HG03045 (cell line): ENCODE measurements around the gene SLC9A1.

Experiments
- ATAC-seq: cut with Tn5 transposase; IDR thresholded peaks from one replicate; pipeline ENCODE4 v1.9.1; 2021; ENCODE audit warnings: mild to moderate bottlenecking, moderate library complexity; ENCODE audit not compliant: unreplicated experiment

The SLC9A1 gene

DNA sequence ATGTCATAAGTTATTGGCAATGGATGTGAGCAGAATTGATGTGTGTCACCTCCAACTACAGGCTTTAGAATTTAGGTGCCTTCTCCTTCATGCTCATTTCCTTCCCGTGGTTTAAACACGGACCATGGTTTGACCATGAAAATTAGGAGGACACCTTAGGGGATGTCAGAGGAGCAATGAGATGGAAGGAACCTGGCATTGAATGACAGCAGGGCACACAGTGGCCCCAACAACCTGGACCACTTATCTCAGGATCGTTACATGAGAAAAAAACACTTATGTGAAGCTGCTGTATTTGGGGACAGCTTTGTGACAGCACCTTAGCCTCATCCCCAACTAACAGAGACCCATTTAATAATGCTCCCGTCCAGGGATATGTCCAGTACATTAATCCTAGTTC lies 70.8 kb downstream of the SLC9A1 start:
- no peak for ATAC-seq

DNA sequence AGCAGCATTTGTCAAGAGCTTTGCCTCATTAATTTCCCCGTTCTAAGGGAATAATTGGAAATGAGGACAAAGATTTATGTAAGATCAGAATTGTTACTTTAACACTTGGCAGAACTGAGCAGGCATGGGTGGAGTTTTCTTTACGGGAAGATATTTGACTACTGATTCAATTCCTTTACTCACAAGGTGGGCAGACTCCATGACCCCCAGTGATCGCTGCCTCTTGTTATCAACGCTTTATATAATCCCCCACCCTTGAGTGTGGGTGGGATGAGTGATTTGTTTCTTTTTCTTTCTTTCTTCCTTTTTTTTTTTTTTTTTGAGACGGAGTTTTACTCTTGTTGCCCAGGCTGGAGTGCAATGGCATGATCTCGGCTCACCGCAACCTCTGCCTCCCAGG lies 77.0 kb downstream of the SLC9A1 start:
- no peak for ATAC-seq

DNA sequence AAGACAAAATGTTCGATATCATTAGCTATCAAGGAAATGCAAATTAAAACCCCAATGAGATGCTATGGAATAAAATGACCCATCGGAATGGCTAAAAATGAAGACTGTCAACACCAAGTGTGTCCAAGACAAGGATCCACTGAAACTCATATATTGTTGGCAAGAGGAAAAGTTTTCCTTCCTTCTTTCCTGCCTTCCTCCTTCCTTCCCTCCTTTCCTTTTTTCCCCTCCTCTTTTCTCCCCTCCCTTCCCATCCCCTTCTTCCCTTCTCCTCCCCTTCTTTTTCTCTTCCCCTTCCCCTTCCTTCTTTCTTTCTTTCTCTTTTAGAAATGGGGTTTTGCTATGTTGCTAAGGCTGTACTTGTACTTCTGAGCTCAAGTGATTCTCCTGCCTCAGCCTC lies 78.1 kb downstream of the SLC9A1 start:
- ATAC-seq: no peak

DNA sequence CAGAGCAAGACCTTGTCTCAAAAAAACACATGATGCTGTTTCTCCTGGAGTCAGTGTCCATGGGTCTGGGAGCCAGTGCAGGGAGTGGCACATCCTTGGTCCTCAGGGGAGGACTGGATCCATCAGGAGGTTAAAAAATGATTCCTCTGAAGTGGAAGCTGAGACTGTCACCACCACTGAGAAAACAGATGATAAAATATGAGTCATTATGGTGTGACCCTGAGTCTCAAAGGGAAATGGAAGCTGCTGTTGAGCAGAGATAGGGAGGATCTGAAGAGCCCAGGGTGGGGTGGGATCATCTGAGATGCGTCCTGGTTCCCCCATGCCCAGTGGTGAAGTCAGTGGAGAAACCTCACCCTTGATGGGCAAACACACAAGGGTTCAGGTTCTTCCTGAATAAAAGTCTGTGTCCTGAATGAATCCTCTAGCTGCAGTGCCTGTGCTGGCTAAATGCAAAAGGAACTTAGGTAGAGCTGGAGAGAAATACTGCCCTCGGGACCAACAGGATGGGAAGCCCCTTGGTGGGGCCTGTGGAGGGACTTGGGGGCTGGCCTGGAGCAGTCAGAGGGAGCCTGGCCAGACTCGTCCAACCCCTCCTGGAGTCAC lies 80.6 kb downstream of the SLC9A1 start:
- no peak for ATAC-seq

DNA sequence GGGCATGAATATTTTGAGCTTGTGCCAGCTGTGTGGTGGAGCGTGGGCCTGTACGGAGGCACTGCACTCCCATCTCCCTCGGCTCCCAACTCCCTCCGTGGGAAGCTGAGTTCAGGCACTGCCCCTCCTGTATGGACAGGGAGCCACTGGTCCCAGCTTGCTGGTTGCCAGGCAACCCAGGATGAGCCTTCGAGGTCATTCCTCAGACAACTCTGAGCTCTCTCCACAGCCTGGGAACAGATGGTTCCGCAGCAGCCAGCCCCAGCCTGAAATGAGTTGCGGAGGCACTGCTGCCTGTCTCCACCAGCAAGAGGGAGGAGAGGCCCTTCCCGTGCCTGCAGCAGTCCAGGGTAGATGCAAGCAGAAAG lies 83.9 kb downstream of the SLC9A1 start:
- ATAC-seq: no peak

DNA sequence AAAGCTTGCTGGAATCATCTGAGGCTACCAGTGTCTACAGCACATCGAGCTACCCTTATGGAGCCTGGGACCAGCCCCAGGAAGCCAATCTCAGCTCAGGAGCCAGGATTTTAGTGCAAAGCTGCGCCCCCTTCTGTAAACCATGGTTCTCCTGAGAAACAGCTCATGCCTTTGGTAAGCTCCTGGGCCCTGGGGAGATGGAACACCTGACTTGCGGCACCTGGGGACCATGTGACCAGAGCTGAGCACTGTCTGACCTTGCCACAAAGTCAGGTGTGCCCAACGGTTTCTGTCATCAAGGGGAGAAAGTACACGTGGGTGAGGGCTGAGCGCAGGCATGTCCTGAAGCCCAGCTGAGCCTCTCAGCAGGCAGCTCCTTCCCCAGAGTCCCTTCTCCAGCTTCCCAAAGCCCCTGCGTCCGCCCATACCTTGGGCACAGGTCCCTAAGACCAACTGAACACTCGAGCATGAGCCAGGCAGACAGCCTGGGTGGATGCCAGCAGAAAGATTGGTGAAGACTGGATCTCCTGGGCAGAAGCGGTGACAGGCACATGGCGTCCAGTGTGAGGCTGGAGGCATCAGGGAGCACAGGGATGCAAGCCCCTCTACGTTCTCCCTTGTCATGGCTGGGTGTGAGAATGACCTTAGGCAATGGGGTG lies 84.4 kb downstream of the SLC9A1 start:
- ATAC-seq: no peak

DNA sequence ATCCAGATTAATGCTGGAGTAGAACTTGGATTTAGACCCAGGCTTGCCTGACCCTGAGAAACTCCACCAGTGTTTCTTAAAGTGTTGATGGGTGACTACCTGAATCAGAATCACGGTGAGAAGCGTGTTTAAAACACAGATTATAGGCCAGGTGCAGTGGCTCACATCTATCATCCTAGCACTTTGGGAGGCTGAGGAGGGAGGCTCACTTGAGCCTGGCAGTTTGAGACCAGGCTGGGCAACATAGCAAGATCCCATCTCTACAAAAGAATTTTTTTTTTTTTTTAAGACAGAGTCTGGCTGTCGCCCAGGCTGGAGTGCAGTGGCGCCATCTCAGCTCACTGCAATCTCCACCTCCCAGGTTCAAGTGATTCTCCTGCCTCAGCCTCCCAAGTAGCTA lies 86.0 kb downstream of the SLC9A1 start:
- ATAC-seq: no peak

DNA sequence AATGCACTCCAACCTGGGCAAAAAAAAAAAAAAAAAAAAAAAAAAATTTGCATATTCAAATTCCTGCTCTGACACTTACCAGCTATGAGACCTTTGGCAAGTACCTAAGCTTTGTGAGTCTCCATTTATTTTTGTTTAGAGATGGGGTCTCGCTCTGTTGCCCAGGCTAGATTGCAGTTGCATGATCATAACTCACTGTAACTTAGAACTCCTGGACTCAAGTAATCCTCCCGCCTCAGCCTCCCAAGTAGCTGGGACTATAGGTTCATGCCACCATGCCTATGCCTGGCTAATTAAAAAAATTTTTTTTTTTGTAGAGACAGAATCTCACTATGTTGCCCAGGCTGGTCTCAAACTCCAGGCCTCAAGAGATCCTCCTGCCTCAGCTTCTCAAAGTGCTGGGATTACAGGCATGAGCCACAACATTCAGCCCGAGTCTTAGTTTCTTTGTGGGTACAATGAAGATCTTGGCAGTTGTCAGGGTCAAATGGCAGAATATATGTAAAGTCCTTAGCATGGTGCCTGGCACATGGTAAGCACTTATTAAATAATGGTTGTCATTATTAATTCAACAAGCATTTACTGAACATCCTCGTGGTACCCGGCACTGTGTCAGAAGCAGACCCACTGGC lies 88.8 kb downstream of the SLC9A1 start:
- no peak for ATAC-seq

DNA sequence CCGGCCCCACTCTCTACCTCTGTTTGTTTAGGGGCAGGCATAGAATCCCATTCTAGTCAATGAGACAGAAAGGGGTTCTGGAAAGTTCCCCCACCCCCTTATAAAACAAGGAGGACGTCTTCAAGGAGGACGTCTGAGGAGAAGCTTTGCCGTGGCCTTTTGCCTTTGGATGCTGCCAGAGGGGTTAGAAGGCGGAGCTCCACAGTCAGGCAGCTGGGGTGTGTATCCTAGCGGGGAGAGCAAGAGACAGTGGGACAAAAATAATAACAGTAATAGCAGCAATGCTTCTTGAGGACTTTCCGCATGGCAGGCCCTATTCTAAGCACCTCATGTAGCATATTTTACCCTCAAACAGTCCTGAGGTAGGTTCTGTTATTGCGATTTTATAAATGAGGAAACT lies 94.0 kb downstream of the SLC9A1 start:
- no peak for ATAC-seq

DNA sequence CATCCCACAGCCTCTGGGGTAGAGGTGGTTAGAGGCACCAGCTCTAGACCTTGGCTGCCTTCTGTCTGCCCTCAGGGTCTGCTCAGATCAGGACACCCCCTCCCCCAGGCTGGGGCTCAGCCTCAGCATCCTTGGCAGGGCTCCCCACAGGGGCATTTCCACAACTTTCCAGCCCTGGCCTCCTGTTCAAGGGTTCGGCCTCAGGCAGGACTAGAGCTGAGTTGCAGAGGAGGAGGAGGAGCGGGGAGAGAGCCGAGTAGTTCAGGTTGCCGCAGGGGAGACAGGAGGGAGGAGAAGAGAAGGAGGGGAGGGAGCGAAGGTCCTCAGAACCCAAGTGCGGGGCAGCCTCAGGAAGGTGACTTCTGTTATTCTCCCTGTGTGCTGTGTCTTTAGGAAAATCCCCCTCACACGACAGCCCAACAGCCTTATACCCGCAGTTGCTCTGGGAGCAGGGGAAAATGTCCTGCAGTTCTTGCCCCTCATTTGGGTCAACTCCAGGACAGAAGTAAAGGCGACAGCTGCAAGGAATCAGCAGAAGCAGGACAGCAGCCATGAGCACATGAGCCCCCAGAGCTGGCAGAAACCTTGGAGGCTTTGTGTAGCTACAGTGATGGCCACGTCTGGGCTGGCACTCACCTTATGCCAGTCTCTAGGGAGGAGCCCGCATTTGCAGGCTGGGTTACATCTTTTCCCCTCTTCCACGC lies 95.8 kb downstream of the SLC9A1 start:
- ATAC-seq: no peak

DNA sequence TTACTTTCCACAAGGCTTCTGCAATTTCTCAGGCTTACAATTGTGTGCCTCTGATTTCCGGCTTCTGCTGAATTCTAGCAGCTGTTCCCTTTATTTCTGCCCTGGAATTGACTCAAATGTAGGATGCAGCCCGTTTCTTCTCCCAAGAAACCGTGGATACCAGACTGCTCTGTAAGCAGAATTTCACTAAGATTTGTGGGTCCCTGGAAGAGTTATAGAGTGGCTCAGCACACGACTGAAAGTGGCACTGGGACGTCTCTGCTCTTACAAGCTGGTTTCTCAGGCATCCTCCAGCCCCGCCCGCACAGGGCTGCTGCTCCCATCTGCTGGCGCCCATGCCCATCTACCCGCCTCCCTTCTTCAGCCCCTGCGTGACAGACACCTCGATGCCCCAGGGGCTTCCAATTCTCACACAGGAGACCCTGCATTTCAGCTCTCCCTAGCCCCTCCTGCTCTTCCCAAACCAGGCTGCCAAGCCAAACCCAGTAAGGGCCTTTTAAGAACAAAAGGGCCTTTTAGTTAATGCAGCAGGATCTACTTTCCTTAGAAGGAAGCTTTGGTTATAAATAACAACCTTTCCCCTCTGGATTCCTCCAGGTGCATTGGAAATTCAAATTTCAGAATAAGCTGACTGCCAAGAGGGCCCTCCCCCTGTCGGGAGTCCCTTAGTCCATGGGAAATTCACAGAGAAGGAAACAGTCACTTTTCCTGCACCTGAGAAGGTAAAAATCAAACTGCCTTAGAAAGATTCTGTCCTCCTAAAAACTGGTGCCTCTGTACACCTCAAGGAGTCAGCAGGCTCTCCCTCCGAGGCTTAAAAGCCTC lies 96.9 kb downstream of the SLC9A1 start:
- ATAC-seq: no peak

DNA sequence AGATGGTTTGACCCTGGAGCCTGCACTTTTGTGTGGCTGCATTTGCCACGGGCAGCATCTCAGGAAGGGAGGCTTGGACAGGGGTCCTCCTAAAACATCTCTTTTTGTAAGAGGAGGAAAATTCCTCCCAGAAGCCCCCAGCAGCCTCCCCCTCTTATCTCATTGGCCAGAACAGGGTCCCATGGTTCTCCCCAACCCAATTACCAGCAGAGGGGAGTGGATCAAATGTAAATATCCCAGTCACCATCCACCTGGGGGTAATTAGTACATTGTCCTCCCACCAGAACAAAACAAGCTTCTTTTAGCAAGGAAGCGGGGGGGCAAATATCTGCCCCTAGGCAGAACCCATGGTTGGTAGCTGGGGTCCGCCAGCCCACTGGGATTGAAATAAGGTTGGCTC lies 97.5 kb downstream of the SLC9A1 start:
- ATAC-seq: no peak

DNA sequence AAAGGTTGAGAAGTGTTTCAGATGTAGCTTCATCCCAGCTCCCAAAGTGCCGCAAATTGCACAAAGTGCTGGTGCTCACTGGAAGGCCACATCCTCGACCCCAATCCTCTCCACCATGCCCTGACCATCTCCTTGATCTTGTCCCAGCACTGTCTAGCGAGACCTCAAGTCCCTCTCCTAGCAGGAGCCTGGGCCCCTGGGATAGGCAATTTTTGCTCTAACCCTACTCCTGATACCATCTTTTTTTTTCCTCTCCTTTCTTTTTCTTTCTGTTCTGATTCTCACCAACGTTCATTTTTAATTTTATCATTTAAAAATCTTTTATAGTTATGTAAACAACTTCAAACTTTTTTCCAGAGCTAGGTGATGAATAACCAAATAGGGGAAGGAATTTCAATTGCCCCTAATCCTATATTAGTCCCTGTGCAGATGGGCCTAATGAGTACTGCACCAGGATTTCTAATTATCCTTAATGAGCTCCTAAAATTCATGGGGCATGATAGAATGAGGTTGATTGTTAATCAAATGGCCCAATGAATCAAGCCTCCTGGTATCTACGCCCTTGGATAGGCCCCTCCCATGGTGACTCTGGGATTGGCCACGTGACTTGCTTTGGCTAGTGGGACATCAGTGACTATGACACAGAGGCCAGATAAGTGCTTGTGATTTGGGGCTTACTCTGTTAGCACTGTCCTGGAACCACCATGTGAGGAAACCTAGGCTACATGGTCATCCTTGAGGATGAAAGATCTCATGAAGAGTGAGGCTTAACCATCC lies 100.8 kb downstream of the SLC9A1 start:
- no peak for ATAC-seq

DNA sequence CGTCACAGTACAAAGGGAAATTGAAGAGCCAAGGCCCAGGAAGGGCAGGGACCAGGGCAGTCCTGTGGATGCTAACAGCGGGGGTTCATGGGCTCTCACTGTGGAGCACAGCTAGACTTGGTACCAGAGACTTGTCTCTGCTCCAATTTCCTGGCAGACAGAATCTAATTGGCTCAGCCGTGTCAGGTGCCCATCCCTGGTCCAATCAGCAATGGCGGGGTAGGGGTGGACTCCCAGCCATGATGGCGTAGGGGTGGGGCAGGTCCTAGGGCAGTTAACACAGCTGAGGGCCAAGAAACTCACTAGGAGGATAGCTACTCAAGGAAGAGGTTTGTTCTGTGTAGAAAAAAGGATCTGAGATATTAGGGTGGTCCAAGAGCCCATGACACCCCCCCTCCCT lies 102.4 kb downstream of the SLC9A1 start:
- no peak for ATAC-seq

DNA sequence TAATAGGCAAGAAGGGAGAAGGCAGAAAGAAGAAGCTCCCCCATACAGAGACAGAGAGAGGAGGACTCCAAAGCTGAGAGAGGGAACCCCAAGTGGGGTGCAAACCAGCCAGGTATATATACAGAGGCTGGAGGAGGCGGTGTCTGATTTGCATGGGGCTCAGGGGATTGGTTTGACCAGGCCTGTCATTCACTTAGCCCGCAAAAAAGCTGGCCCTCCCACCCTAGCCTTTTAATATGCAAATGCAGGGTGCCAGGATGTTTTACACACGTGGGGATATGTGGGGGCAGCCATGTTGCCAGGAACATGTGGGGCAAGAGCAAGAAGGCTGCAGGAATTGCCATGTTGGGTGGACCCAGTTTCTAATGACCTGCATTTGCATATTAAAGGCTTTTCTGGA lies 105.3 kb downstream of the SLC9A1 start:
- no peak for ATAC-seq

DNA sequence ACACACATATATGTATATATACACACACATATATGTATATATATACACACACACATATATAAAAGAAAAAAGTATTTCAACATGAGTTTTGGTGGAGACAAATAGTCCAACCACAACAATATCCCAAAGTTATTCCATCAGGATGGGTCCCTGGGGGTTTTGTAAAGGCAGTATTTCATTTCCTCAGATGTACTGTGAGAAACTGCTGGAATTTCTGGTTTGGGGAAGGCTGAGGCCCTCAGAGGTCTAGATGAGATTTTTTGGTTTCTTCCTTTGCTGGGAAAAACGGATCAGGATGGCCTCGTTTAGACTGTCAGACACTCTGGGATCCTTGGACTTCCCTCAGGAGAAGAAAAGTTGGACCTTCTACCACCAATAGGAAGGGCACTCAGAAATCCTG lies 105.8 kb downstream of the SLC9A1 start:
- no peak for ATAC-seq
